CD4-positive, alpha-beta T cell (primary cell): ENCODE measurements around the gene ACACB. TPM values are rescaled to one million over a fixed set of nuclear protein-coding genes. Genes with fewer than 3 reads are reported as not detected.

Experiments
- ATAC-seq: fragments of 200-7000 bp; cut with Tn5 transposase; one replicate; pipeline ENCODE4 v1.10.0; 2022; ENCODE audit warnings: mild to moderate bottlenecking; ENCODE audit not compliant: poor library complexity
- CTCF ChIA-PET: fragments of 350-600 bp; sonication (Branson Sonifier 250); formaldehyde crosslinking; loops from one replicate; lab custom pipeline; 2021; ENCODE audit warnings: antibody characterized with exemption, inconsistent platforms; lab: Charles Lee
- POLR2A ChIA-PET: fragments of 350-600 bp; sonication (Branson Sonifier 250); formaldehyde crosslinking; loops from one replicate; lab custom pipeline; 2021; ENCODE audit warnings: antibody characterized with exemption, inconsistent platforms; lab: Charles Lee
- DNase-seq, 14 experiments: peaks; one replicate each; pipeline ENCODE4 v3.0.0-alpha.2; 2013 to 2020; ENCODE audit warnings: mixed read lengths in 2 of 14
- H3K27ac ChIP-seq, 2 donors: one replicate each; pipeline versions ENCODE4 v1.5.1 to v1.7.0; 2013; ENCODE audit warnings: low read length in 2 of 2, low read depth in 1 of 2, mild to moderate bottlenecking in 1 of 2
- H3K27me3 ChIP-seq, 2 experiments: 1 replicate in 1 of 2; 2 replicates in 1 of 2; pipeline versions ENCODE4 v1.6.1 to v1.7.0; 2013; ENCODE audit warnings: low read length in 2 of 2, control low read depth in 1 of 2, mild to moderate bottlenecking in 1 of 2, moderate library complexity in 1 of 2; ENCODE audit not compliant: insufficient read depth in 2 of 2, control insufficient read depth in 1 of 2
- H3K36me3 ChIP-seq: one replicate; pipeline ENCODE4 v1.6.1; 2013; ENCODE audit warnings: low read length, control low read depth; ENCODE audit not compliant: insufficient read depth
- H3K4me1 ChIP-seq: one replicate; pipeline ENCODE4 v1.6.1; 2013; ENCODE audit warnings: low read length, control low read depth; ENCODE audit not compliant: insufficient read depth
- H3K4me3 ChIP-seq: one replicate; pipeline ENCODE4 v1.5.1; 2013; ENCODE audit warnings: mild to moderate bottlenecking, low read length, moderate library complexity
- H3K9me3 ChIP-seq, 2 experiments: 1 replicate in 1 of 2; 2 replicates in 1 of 2; pipeline versions ENCODE4 v1.6.1 to v1.7.0; 2013; ENCODE audit warnings: low read length in 2 of 2, mild to moderate bottlenecking in 2 of 2, control low read depth in 1 of 2, moderate library complexity in 1 of 2; ENCODE audit not compliant: control insufficient read depth in 1 of 2, insufficient read depth in 1 of 2
- H3K27ac Mint-ChIP-seq: one replicate; pipeline ENCODE4 v1.8.0; 2020; ENCODE audit warnings: mixed read lengths
- H3K27me3 Mint-ChIP-seq: one replicate; pipeline ENCODE4 v1.8.0; 2021; ENCODE audit warnings: mixed read lengths
- H3K36me3 Mint-ChIP-seq: one replicate; pipeline ENCODE4 v1.8.0; 2021; ENCODE audit warnings: low read depth, mixed read lengths
- H3K4me1 Mint-ChIP-seq: one replicate; pipeline ENCODE4 v1.8.0; 2021; ENCODE audit warnings: low read depth, mixed read lengths
- H3K4me3 Mint-ChIP-seq: one replicate; pipeline ENCODE4 v1.8.0; 2020; ENCODE audit warnings: mild to moderate bottlenecking, mixed read lengths
- H3K9me3 Mint-ChIP-seq: one replicate; pipeline ENCODE4 v1.8.0; 2020; ENCODE audit warnings: mixed read lengths
- CTCF ChIP-seq: fragments of 200-600 bp; IDR thresholded peaks from one replicate; pipeline ENCODE4 v1.8.0; 2022; ENCODE audit warnings: antibody characterized with exemption, mild to moderate bottlenecking
- intact Hi-C, 2 experiments: fragments of 100-400 bp; cut with DNase I in 1 of 2; cut with micrococcal nuclease in 1 of 2; formaldehyde crosslinking; loops; one replicate each; pipeline versions ENCODE4 v1.15.1 to v1.9.0; 2023 to 2025; cut with DNase I, micrococcal nuclease
- total RNA-seq, 174 experiments: library from RNA in 2 of 174; stranded (reverse) in 2 of 174; gene quantifications; one replicate each; pipeline ENCODE4 v1.2.3 and lab custom pipeline; 2021 to 2026

ACACB gene
- total RNA-seq, 2 experiments from 2014 or later = 30.3 to 32.2 TPM

- TF ChIP-seq CTCF = no peak
- H3K4me1 Mint-ChIP-seq = peaks cover 33% of the 10 kb centered on the region
- Histone ChIP-seq H3K9me3 (no peaks in the 10 kb centered on the region), H3K4me1 (peaks cover 32% of the 10 kb centered on the region), H3K36me3 (peaks cover 27% of the 10 kb centered on the region), H3K27me3 (no peaks in the 10 kb centered on the region), H3K4me3 (peak overlapping the region; percentile 92), H3K27ac (peak overlapping the region in 1 of 2 donors; percentile 6)
- no peak for ATAC-seq
- intact Hi-C loops = loop anchor here in 1 of 2 experiments (5.0 kb wide), 2 partner anchors 367 to 467 kb away; partner anchors contain the start of genes CORO1C and SELPLG
- peaks cover 41% of the 10 kb centered on the region for H3K36me3 Mint-ChIP-seq
- no peaks in the 10 kb centered on the region for H3K9me3 Mint-ChIP-seq
- H3K4me3 Mint-ChIP-seq = peak overlapping the region; percentile 94
- POLR2A ChIA-PET = interaction anchor here (1.0 to 2.7 kb wide), 4 partner anchors 12 to 538 kb away, joined by 3 to 10 read pairs (median 8); partner anchors contain the start of genes SART3 and USP30
- H3K27me3 Mint-ChIP-seq = no peaks in the 10 kb centered on the region
- DNase-seq = peak in 3 of 14 experiments; percentile 34 to 55 (median 47)
- H3K27ac Mint-ChIP-seq = peak overlapping the region; percentile 70
- CTCF ChIA-PET = interaction anchor here (5.4 kb wide), 1 partner anchor 13 kb away, joined by 28 read pairs; no protein-coding TSS in a partner anchor
Measured at GRCh38 chr12:109099431-109100020, 16.9 kb upstream of the ACACB start.

- ChIA-PET POLR2A (interaction anchor here (2.4 kb wide), 1 partner anchor 10 kb away, joined by 10 read pairs; no protein-coding TSS in a partner anchor), CTCF (interaction anchor here (5.4 kb wide), 1 partner anchor 11 kb away, joined by 28 read pairs; no protein-coding TSS in a partner anchor)
- Mint-ChIP-seq H3K4me3 (peak overlapping the region; percentile 38), H3K27me3 (no peaks in the 10 kb centered on the region), H3K27ac (no peak overlapping the region), H3K36me3 (peaks cover 53% of the 10 kb centered on the region), H3K4me1 (peaks cover 33% of the 10 kb centered on the region), H3K9me3 (no peaks in the 10 kb centered on the region)
- H3K4me1 ChIP-seq = peaks cover 32% of the 10 kb centered on the region
- H3K27ac ChIP-seq = no peak overlapping the region
- no peaks in the 10 kb centered on the region for H3K9me3 ChIP-seq
- no peak overlapping the region for H3K4me3 ChIP-seq
- intact Hi-C loops = loop anchor here in 1 of 2 experiments (5.0 kb wide), 1 partner anchor 368 kb away; the partner anchor contains the start of gene CORO1C
- no peaks in the 10 kb centered on the region for H3K27me3 ChIP-seq
- peaks cover 38% of the 10 kb centered on the region for H3K36me3 ChIP-seq
- no peak for TF ChIP-seq CTCF
- DNase-seq = no peak
- no peak for ATAC-seq
Measured at GRCh38 chr12:109100741-109101140, 15.6 kb upstream of the ACACB start.

GRCh38 chr12:109102491-109102890, 13.9 kb upstream of the ACACB start:
- no peak overlapping the region for H3K27ac Mint-ChIP-seq
- peaks cover 28% of the 10 kb centered on the region for H3K4me1 ChIP-seq
- no peak for TF ChIP-seq CTCF
- DNase-seq (no peak), ATAC-seq (no peak)
- intact Hi-C loops = loop anchor here in 1 of 2 experiments (5.0 kb wide), 1 partner anchor 370 kb away; the partner anchor contains the start of gene CORO1C
- no peaks in the 10 kb centered on the region for H3K27me3 ChIP-seq
- peaks cover 47% of the 10 kb centered on the region for H3K36me3 ChIP-seq
- H3K4me1 Mint-ChIP-seq = peaks cover 33% of the 10 kb centered on the region
- ChIA-PET POLR2A (interaction anchor here (1.3 kb wide), 1 partner anchor 10 kb away, joined by 3 read pairs; the partner anchor contains the start of gene ALKBH2), CTCF (interaction anchor here (1.1 to 5.4 kb wide), 2 partner anchors 9 to 10 kb away, joined by 3 to 28 read pairs; partner anchors contain the start of gene ALKBH2)
- no peak overlapping the region for H3K27ac ChIP-seq
- H3K9me3 ChIP-seq = no peaks in the 10 kb centered on the region
- H3K9me3 Mint-ChIP-seq = no peaks in the 10 kb centered on the region
- H3K36me3 Mint-ChIP-seq = peaks cover 66% of the 10 kb centered on the region
- H3K4me3 ChIP-seq = no peak overlapping the region
- H3K27me3 Mint-ChIP-seq = no peaks in the 10 kb centered on the region
- no peak overlapping the region for H3K4me3 Mint-ChIP-seq
